Non-pigmented ciliary epithelial cell (primary cell): ENCODE results near the gene ACADVL.
"Not testable (repeated sequence)": the region's sequence is repeated elsewhere in the genome, so short reads cannot be mapped to it uniquely, and the experiment has no call there.

Experiments used
- DNase-seq: peaks from one replicate; pipeline ENCODE4 v3.0.0-alpha.2; 2010; ENCODE audit warnings: low read depth

Gene ACADVL

DNA sequence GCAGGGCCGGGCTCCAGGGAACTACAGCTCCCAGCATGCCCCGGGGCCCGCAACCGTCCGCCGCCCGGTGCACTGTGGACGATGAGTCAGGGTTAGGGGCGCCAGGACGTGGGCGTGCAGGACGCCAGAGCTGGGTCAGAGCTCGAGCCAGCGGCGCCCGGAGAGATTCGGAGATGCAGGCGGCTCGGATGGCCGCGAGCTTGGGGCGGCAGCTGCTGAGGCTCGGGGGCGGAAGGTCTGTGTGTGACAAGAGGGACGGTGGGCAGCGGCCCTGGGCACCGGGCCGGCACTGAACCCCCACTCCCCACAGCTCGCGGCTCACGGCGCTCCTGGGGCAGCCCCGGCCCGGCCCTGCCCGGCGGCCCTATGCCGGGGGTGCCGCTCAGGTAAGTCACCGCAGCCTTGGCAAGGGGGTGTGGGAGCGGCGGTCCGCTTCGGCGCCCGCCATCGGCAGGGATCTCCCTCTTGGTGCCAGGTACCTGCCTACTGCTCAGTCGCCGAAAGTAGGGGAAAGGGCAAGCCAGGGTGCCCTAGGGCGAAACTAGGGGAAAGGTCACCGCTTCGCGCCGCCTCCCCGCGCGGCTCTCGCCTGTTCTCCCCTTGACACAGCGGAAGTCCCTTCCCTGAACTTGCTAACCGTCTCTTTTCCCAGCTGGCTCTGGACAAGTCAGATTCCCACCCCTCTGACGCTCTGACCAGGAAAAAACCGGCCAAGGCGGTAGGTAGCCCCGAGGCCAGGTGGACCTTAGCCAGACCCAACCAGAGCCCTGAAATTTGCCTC lies at the start of gene ACADVL, which contains the start of gene DLG4:
Gene ACADVL, plus strand, starts transcription at position 127 of the 781 bp plus-strand sequence. Its CDS starts 47 bp downstream, at position 174.
Gene DLG4, minus strand, starts transcription at position 25 of the 781 bp plus-strand sequence.
- DNase-seq = no peak

DNA sequence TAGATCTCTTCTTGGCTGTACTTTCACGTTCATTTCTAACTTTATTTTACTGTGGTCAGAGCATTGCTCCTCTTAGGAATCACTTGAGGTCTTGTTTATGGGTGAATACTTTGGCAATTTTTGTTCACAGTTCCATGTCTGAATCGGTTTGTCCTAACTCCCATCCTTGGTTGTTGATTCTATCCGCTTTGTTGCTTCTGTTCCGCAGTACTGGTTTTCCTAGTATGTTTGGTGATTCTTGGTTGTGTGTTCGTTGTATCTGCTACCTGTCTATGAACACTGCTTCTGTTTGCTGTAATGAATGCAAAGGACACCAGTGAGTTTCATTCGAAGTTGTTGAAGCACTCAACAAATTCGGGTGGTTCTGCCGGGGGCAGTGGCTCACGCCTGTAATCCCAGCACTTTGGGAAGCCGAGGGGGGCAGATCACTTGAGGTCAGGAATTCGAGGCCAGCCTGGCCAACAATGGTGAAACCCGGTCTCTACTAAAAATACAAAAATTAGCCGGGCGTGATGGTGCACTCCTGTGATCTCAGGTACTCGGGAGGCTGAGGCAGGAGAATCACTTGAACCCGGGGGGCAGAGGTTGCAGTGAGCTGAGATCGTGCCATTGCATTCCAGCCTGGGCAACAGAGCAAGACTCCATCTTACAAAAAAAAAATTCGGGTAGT lies 47.1 kb upstream of the ACADVL start:
- not testable (repeated sequence) for DNase-seq

DNA sequence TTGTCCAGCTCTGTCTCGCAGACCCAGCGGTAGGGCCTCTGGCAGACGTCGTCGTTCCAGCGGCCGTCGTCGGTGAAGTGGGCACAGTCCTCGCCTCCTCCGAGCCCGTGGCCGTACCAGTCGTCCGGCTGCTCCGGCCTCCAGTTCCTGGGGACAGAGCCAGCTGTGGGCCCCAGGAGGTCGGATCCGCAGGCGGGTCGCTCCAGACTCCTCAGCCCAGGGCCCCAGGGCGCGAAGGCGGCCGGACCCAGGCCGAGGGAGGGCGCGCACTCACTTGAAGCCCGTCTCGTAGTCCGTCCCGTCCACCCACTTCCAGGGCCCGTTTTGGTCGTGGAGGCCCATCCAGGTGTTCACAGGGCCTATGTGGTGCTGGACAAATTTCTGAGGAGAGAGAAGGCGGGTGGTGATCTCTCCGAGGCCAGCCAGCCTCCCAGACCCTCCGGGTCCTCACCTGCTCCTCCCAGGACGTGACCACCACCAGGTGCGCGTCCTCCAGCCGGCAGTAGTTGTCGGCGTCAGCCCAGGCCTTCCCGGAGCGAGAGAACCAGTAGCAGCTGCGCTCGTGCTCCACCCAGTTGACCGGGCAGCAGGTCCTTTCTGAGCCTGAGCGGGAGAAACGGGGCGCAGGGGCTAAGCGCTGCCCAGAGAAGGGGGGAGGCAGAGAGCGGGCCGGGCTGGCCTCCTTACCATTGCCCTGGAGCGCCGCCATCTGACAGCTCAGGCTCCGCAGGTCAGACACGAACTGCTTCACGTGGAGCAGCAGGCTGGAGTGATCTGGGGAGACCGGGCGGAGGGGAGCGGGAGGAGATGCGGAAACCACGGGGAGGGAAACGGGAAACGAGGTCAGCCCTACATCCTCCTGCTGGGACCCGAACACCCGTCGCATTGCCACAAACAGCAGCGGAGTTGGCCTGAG lies 45.8 kb upstream of the ACADVL start:
- no peak for DNase-seq

DNA sequence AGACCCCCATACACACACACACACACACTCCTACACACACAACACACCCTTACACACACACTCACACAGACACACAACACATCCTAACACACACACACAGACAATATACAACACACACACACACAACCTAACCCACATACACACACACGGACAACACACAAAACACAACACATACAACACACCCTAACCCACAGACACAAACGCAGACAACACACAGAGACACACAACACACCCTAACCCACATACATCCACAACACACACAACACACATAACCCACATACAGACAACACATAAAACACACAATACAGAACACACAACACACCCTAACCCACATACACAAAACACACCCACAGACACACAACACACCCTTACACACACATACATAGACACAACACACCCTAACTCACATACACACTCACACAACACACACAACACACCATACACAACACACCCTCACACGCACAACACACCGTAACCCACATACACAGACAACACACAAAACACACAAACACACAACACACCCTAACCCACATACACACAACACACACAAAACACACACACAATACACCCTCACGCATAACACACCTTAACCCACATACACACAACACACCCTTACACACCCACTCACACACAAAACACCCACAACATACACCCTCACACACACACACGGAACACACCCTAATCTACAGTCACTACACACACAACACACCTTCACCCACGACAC lies 45.0 kb upstream of the ACADVL start:
- DNase-seq = no peak

DNA sequence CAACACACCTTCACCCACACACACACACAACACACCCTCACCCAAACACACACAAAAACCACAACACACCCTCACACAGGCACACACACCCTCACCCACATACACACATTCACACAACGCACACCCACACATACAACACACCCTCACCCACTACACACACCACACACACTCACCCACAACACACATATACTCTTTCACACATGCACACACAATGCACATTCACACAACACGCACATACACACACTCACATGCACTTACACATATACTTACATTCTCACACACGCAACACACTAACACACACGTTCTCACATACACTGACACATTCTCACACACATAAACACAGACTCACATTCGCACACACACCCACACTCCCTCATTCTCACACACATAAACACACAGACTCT lies 44.4 kb upstream of the ACADVL start:
- DNase-seq = no peak

DNA sequence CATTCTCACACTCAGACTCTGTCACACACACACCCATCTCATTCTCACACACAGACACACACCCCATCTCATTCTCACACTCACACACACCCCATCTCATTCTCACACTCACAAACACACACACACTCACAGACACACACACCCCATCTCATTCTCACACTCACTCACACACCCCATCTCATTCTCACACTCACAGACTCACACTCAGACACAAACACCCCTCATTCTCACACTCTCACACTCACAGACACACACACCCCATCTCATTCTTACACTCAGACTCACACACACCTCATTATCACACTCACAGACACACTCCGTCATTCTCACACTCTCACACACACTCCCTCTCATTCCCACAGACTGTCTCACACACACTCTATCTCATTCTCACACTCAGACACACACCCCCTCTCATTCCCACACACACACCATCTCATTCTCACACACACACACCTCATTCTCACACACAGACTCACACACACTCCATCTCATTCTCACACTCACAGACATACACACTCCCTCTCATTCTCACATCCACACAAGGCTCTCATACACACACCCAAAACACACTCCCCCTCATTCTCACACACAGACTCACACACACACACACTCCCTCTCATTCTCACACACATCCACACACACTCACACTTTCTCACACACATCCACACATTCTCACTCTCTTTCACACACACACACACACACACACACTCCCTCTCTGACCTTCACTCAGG lies 43.5 kb upstream of the ACADVL start:
- no peak for DNase-seq

DNA sequence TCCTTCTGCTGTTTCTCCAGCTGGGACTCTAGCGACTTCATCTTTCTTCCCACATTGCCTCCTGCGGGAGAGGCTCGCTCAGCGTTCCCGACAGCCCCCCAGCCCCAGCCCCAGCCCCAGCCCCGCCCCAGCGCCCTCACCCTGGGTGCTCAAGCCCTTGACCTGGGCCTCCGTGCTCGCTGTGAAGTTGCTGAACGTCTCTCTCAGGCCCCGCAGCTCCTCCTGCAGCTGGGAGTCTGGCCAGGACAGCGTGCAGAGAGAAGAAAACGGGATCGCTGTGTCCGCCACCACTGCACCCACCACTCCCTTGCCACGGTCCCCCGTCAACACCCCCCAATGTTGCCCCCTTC lies 42.9 kb upstream of the ACADVL start:
- DNase-seq = no peak

DNA sequence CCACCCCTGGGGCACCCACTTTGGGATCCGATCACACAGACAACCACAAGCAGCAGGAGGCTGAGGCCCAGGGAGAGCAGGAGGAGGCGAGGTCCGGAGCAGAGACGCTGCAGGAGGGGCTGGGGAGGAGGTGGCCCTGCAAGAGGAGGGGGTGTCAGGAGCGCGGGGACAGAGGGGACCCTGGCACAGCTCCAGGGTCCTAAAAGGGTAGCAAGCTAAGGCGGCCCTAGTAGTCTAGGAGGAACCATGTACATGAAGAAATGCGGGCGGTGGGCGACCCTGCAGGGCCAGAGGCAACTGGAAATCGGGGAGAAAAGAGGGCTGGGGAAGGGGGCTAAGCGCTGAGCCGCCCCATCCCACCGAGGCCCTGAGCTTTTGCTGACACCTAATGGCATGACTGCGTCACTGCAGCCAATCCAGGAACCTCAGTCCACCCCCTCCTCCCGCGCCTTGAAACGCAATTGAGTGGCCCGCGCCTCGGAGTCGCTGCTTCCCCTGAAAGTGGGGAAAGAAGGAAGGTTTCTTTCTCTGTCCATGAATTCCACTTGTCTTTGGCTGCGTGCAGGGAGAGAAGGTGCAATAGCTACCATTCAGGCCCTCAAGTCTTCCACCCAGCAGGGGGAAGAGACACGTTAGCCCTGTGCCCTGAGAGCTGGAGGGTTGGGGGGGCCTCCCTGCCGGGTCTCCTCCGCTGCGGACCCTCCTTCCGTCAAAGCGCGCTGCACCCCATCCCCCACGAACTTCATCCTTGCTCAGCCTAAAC lies 42.4 kb upstream of the ACADVL start:
- DNase-seq = no peak

DNA sequence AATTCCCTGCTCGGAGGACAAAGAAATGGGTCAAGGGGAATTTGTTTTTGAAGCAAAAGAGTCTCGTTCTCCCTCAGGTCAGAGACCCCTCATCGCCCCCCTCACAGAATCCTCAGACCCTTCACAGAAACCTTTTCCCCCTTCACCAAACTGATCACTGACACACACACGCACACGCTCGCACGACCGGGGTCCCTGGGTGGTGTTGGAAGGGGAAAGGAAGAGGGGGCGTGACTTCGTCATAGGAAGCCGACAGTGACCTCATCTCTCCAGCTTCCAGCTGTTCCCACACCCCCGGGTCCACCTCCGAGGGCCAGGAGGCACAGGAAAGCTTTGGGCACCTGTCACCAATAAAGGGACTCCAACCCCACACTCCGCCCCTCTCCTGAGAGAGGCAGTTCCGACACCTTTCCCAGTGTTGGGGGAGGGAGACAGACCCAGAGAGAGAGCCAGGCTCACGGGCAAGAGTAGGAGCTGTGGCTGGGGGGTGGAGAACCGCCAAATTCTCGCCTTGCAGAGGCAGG lies 41.7 kb upstream of the ACADVL start:
- DNase-seq = no peak

DNA sequence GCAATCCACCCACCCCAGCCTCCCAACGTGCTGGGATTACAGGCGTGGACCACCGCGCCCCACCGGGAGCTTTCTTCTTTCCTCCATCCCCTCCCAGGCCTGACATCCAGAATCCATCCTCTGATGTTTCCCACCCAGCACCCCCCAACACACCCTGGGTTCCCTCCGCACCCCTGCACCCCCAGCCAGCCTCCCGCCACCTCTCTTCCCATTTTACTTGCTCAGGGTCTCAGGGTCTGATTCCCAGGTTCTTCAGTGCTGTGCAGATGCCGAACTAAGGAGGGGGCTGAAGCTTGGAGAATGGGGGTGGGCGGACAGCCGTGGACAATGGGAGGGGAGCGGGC lies 40.8 kb upstream of the ACADVL start:
- no peak for DNase-seq

DNA sequence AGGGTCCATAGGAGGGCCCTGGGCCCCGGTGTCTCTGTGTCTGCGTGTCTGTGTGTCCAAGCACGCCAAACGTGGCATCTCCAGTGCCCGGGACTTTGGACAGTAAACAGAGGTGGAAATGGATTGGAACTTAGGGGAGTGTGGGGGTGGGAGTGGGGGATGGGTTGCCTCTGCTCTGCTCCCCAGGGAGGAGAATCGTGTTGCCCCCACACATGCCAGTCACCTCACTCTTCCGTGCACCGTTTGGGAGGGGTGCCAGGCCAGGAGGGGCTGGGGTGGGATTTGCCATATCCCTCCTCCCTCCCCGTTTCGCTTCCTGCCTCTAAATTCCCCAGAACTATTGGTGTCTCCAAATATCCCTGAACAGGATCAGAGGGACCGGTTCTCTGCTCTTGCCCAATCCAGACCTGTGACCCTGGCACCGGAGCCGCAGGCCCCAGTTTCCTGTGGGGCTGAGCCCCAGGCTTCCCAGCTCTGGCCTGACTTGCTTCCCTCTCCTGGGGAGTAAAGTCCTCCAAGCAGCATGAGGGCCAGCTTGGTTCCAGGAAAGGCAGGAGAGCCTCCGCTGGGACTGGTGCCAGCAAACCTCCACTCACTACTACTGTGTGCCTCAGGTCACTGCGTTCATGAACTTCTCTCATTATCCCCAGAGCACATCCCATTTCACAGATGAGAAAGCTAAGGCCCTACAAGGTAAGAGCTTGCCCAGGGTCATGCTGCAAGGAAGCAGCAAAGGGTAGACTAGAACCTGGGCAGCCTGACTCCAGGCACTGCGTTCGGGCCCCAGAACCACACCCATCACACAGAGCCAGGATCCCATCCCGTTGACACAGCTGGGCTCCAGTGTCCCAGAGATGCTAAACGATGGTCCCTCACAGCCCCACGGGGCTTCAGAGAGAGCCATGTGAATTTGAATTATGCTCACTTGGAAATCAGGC lies 40.2 kb upstream of the ACADVL start, which contains the start of gene ASGR1:
Gene ASGR1, minus strand, starts transcription at position 54 of the 938 bp plus-strand sequence. CDS start 807 bp downstream, outside the sequence.
- no peak for DNase-seq

DNA sequence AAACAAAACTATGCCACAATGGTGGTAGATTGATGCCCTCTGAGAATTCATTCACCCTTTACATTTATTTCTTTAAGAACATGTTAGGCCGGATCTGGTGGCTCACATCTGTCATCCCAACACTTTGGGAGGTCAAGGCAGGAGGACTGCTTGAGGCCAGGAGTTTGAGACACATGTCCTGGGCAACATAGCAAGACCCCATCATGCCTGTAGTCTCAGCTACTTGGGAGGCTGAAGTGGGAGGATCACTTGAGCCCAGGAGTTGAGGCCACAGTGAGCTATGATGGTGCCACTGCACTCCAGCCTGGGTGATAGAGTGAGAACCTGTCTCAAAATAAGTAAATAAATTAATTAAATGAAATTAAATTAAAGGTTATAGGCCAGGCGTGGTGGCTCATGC lies 37.6 kb upstream of the ACADVL start:
- not testable (repeated sequence) for DNase-seq

DNA sequence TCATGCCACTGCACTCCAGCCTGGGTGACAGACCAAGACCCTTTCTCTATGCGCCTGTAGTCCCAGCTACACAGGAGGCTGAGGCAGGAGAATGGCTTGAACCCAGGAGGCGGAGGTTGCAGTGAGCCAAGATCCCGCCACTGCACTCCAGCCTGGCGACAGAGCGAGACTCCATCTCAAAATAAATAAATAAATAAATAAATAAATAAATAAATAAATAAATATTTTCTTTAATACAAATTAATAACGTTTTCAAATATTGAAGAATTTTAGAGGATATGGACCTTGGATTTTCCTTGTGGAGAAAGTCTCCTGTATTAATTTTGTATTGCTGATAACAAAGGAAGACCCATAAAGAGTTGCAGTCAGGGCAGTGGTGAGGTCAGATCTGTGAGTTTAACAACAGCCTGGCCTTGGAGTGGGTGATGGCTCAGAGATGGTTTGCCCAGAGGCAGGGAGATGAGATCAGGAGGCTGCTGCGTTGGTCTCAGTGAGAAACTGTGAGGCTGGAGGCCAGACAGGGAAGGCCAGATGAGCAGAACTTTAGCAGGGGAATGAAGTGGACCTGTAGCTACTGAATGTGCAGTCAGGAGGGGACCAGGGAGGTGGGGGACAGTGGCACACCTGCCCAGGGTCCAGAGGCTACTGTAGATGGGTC lies 36.2 kb upstream of the ACADVL start:
- DNase-seq = no peak

DNA sequence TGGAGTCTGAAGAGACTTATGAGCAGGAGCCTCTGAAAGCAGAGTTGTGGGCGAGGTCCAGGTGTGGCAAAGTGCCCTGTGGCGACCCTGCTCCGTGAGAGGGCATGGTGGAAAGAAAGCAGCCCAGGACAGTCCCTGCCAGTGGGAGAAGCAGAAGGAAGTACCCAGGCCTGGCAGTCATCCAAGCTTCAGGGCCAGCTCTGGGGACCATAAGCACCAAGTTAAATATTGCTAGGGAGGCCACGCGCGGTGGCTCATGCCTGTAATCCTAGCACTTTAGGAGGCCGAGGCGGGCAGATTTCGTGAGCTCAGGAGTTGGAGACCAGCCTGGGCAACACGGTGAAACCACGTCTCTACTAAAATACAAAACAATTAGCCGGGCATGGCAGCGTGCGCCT lies 35.6 kb upstream of the ACADVL start:
- no peak for DNase-seq

DNA sequence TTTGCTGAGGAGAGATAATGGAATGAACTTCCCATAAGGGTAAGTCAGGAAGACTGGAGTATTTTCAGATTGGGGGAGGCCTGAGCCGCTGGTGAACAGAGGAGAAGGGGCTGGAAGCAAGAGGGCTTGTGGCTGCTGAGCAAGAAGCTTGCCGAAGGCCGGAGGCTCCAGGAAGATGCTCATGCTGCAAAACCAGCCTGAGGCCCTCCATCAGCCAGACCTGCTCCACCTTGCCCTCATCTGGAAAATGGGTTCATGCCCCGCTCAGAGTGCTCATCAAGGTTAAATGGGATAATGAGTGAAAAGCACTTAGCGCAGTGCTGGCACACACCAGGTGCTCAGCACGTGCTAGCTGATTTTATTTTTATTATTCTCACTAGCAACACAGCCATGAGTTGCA lies 35.1 kb upstream of the ACADVL start:
- no peak for DNase-seq

DNA sequence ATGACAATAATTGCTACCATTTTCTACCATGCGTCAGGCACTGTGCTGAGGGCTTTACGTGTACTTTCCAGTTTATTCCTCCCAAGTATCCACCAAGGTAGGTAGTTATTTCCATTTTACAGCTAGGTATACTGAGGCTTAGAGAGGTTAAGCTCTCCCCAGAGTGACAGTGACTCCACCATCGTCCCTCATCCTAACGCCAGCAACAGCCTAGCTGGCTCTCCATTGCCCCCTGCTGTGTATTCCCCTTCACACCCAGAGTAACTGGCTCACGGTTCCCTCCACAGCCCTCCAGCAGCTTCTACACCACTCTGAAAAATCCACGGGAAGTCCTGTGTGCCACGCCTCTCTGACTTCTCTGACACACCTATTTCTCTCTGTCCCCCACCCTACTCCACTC lies 33.5 kb upstream of the ACADVL start:
- DNase-seq = no peak

DNA sequence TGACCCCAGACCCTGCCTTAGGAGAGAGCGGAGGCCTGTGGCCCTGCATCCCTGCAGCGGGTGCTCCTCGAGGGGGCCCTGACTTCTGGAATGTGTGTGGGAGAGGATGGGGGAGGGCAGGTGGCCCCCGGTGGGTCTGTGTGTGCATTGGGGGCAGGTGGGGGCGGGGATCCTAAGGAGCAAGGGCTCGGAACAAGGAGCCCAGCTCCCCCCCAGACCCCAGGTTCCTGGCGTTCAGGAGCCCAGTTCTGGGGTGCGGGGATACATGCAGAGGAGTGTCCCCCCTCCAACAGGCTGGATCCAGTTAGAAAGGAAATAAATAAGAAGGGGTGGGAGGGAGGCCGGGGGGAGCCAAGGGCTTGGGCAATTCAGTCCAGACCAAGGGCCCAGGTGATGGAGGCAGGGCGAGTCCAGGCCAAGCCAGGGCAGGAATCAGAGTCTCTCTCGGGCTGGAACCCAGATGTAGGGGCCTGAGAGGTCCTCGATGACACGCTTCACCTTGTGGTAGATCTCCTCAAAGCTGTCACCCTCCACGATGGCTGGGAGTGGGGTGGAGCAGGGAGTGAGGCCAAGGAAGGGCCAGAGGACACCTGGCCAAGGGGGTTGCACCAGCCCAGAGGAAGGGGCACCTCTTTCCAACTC lies 29.3 kb upstream of the ACADVL start:
- no peak for DNase-seq

DNA sequence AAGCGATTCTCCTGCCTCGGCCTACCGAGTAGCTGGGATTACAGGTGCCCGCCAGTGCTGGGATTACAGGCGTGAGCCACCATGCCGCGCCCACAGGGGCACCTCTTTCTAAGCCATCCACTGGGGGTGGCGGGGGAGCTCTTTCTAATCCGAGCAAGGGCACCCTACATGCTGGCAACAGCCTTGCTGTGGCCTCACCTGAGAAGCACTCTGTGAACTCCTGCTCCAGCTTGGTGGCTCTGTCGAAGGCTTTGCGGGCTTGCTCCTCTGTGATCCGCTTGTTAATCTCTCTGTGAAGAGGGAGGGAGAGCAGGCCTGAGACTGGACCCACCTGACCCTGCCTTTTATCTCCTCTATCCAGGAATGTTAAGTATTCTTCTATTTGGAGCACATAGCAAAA lies 28.7 kb upstream of the ACADVL start:
- no peak for DNase-seq
